Measurements from ENCODE around the gene WWOX.

GRCh38 chr16:78666318-78666717 is 566.9 kb downstream of the WWOX start:
- no peak for TF ChIP-seq ZNF274 (IDR thresholded peaks at IDR 0.05; ENCODE audit: low read depth, low read length)
- TF ChIP-seq YY1 (IDR thresholded peaks at IDR 0.05; ENCODE audit: insufficient read depth, insufficient read length), result no peak

Measured in NT2/D1 (cell line).